IMR-90 (cell line): Measurements from ENCODE around the gene PTPRF. TPM values are rescaled to one million over a fixed set of nuclear protein-coding genes. Genes with fewer than 3 reads are reported as not detected.
A peak's percentile ranks its signal among the peaks of the same experiment; 100 is the strongest.

Experiments
- ATAC-seq: fragments of 200-7000 bp; cut with Tn5 transposase; 2 replicates; pipeline ENCODE4 v1.9.1; 2020; ENCODE audit warnings: low read depth, mild to moderate bottlenecking, moderate library complexity
- BruUV-seq: library from RNA; stranded (reverse); fragments of 400-500 nt; replicated peaks from 2 replicates; lab custom pipeline; 2021; lab: Mats Ljungman, UMichigan
- CTCF ChIA-PET: fragments of 300-600 bp; formaldehyde crosslinking; extraction: SDS; loops from one replicate; lab custom pipeline; 2021; ENCODE audit warnings: antibody characterized with exemption; lab: Yijun Ruan, JAX
- POLR2A ChIA-PET: fragments of 300-600 bp; sonication (Branson Sonifier 250); formaldehyde crosslinking; loops from one replicate; lab custom pipeline; 2022; ENCODE audit warnings: antibody characterized with exemption; ENCODE audit not compliant: unreplicated experiment; lab: Charles Lee
- DNase-seq: peaks from one replicate; pipeline ENCODE4 v3.0.0; 2013
- H2AFZ ChIP-seq: replicated peaks from 2 replicates; pipeline ENCODE3; 2013; ENCODE audit warnings: low read length, mild to moderate bottlenecking; ENCODE audit not compliant: poor library complexity
- H2AK5ac ChIP-seq: 2 replicates; pipeline ENCODE4 v1.6.1; 2013; ENCODE audit warnings: low read depth, low read length, inconsistent platforms
- H2AK9ac ChIP-seq: replicated peaks from 2 replicates; pipeline ENCODE3; 2013; ENCODE audit warnings: mild to moderate bottlenecking, low read depth, low read length, moderate library complexity; ENCODE audit not compliant: poor library complexity
- H2BK120ac ChIP-seq: 2 replicates; pipeline ENCODE4 v1.6.1; 2013; ENCODE audit warnings: low read depth, low read length, inconsistent platforms
- H2BK15ac ChIP-seq: 3 replicates; pipeline ENCODE4 v1.6.1; 2013; ENCODE audit warnings: low read depth, low read length, inconsistent platforms
- H2BK20ac ChIP-seq: 2 replicates; pipeline ENCODE4 v1.6.1; 2013; ENCODE audit warnings: low read depth, mild to moderate bottlenecking, inconsistent platforms, low read length, moderate library complexity
- H2BK5ac ChIP-seq: 2 replicates; pipeline ENCODE4 v1.6.1; 2013; ENCODE audit warnings: mild to moderate bottlenecking, low read depth, low read length, inconsistent platforms; ENCODE audit not compliant: poor library complexity, severe bottlenecking
- H3K14ac ChIP-seq: replicated peaks from 2 replicates; pipeline ENCODE4 v1.6.1; 2013; ENCODE audit warnings: low read depth, low read length, inconsistent platforms
- H3K18ac ChIP-seq: 2 replicates; pipeline ENCODE4 v1.6.1; 2013; ENCODE audit warnings: low read depth, low read length, control low read depth
- H3K23ac ChIP-seq: 2 replicates; pipeline ENCODE4 v1.6.1; 2013; ENCODE audit warnings: low read depth, low read length, inconsistent platforms
- H3K27ac ChIP-seq: 2 replicates; pipeline ENCODE4 v1.5.1; 2013; ENCODE audit warnings: mild to moderate bottlenecking, control low read depth, low read length; ENCODE audit not compliant: insufficient read depth
- H3K27me3 ChIP-seq: 2 replicates; pipeline ENCODE4 v1.6.1; 2013; ENCODE audit warnings: low read length; ENCODE audit not compliant: control insufficient read depth, insufficient read depth
- H3K36me3 ChIP-seq: 2 replicates; pipeline ENCODE4 v1.6.1; 2013; ENCODE audit warnings: low read length, mixed read lengths; ENCODE audit not compliant: control insufficient read depth, insufficient read depth
- H3K4ac ChIP-seq: 2 replicates; pipeline ENCODE4 v1.6.1; 2013; ENCODE audit warnings: low read depth, low read length, inconsistent platforms
- H3K4me1 ChIP-seq: 2 replicates; pipeline ENCODE4 v1.6.1; 2013; ENCODE audit warnings: low read length, mixed read lengths; ENCODE audit not compliant: control insufficient read depth, insufficient read depth
- H3K4me2 ChIP-seq: 2 replicates; pipeline ENCODE4 v1.6.1; 2013; ENCODE audit warnings: low read depth, mild to moderate bottlenecking, control low read depth, low read length, moderate library complexity
- H3K4me3 ChIP-seq: 2 replicates; pipeline ENCODE4 v1.5.1; 2013; ENCODE audit warnings: low read depth, mild to moderate bottlenecking, control low read depth, low read length, moderate library complexity; ENCODE audit not compliant: insufficient read depth
- H3K56ac ChIP-seq: 2 replicates; pipeline ENCODE4 v1.6.1; 2013; ENCODE audit warnings: low read length, inconsistent platforms; ENCODE audit not compliant: insufficient read depth; ENCODE audit errors: extremely low read depth
- H3K79me1 ChIP-seq, 2 experiments: 2 replicates each; pipeline ENCODE4 v1.6.1; 2013; ENCODE audit warnings: low read length in 2 of 2, inconsistent platforms in 1 of 2, low read depth in 1 of 2
- H3K9ac ChIP-seq: 2 replicates; pipeline ENCODE4 v1.6.1; 2013; ENCODE audit warnings: low read depth, low read length, control low read depth
- H3K9me1 ChIP-seq: 2 replicates; pipeline ENCODE4 v1.6.1; 2013; ENCODE audit warnings: low read length, inconsistent platforms; ENCODE audit not compliant: insufficient read depth
- H3K9me3 ChIP-seq: 2 replicates; pipeline ENCODE4 v1.6.1; 2013; ENCODE audit warnings: low read length; ENCODE audit not compliant: control insufficient read depth, insufficient read depth
- H4K20me1 ChIP-seq: 2 replicates; pipeline ENCODE4 v1.6.1; 2013; ENCODE audit warnings: low read length, inconsistent platforms; ENCODE audit not compliant: insufficient read depth
- H4K5ac ChIP-seq: 2 replicates; pipeline ENCODE4 v1.6.1; 2013; ENCODE audit warnings: mild to moderate bottlenecking, low read depth, low read length, control low read depth
- H4K8ac ChIP-seq, 2 experiments: 2 replicates each; pipeline ENCODE4 v1.6.1; 2013; ENCODE audit warnings: low read depth in 2 of 2, low read length in 2 of 2, control low read depth in 1 of 2, inconsistent platforms in 1 of 2
- H4K91ac ChIP-seq: 2 replicates; pipeline ENCODE4 v1.6.1; 2013; ENCODE audit warnings: low read depth, low read length, inconsistent platforms; ENCODE audit not compliant: insufficient read depth
- BHLHE40 ChIP-seq: fragments of 150-350 bp; IDR thresholded peaks from 2 replicates; pipeline ENCODE4 v1.6.1; 2016; ENCODE audit warnings: mild to moderate bottlenecking, low read depth, low read length
- MAFK ChIP-seq: IDR thresholded peaks from 2 replicates; pipeline ENCODE4 v1.6.1; 2012; ENCODE audit warnings: low read depth, low read length, improper control_type of control experiment
- MXI1 ChIP-seq: IDR thresholded peaks from 2 replicates; pipeline ENCODE4 v1.6.1; 2012; ENCODE audit warnings: low read depth, mild to moderate bottlenecking, low read length, moderate library complexity, borderline replicate concordance
- NFE2L2 ChIP-seq: fragments of 150-350 bp; IDR thresholded peaks from 2 replicates; pipeline ENCODE4 v1.6.1; 2016; ENCODE audit warnings: low read depth, mild to moderate bottlenecking, low read length
- WGBS, 2 experiments: methylation state at CpG; one replicate each; pipeline versions ENCODE4 v1.1.5 to v1.1.7; 2013; ENCODE audit warnings: missing lambda C conversion rate in 2 of 2; ENCODE audit not compliant: insufficient read length in 1 of 2; ENCODE audit errors: extremely low coverage in 2 of 2; 5-methylcytosine and 5-hydroxymethylcytosine counted together
- dilution Hi-C: fragments of 300-500 bp; cut with HindIII; formaldehyde crosslinking; loops from one replicate; pipeline ENCODE4 v1.14.3; 2018; ENCODE audit warnings: low sequenced_read_pairs; ENCODE audit not compliant: unreplicated experiment
- in situ Hi-C: fragments of 300-500 bp; cut with MboI; formaldehyde crosslinking; loops from 3 replicates; pipeline ENCODE4 v1.14.3; 2019; ENCODE audit warnings: low sequenced_read_pairs, inconsistent platforms, mixed read lengths
- intact Hi-C: fragments of 100-400 bp; cut with micrococcal nuclease; formaldehyde crosslinking; loops from 2 replicates; pipeline ENCODE4 v1.10.0; 2022
- polyA plus RNA-seq, 3 experiments: library from polyadenylated mRNA; depleted of rRNA; stranded (reverse); fragments of >200 nt; gene quantifications; 2 replicates each; pipeline ENCODE4 v1.2.3, GENCODE V29; 2012; ENCODE audit warnings: low replicate concordance in 1 of 3
- total RNA-seq: library from RNA; depleted of rRNA; stranded (reverse); fragments of >200 nt; gene quantifications from 2 replicates; pipeline ENCODE4 v1.2.3, GENCODE V29; 2012

Gene PTPRF
- total and polyA plus RNA-seq, 2 of the 4 experiments (the other 2 are of a cell fraction): 25.8 to 92.3 TPM

- dilution Hi-C loops (no loop called here), intact Hi-C loops (no loop called here), in situ Hi-C loops (loop anchor here (25.0 kb wide), 1 partner anchor 431 kb away; the partner anchor contains the start of genes ATP6V0B and DPH2)
- H2BK15ac ChIP-seq: no peak overlapping the region
- peaks cover 26 to 59% of the 10 kb centered on the region in 2 experiments for H3K79me1 ChIP-seq
- H3K9ac ChIP-seq: peak overlapping the region; percentile 82
- peak overlapping the region; percentile 46 for H3K14ac ChIP-seq
- H4K8ac ChIP-seq: peak overlapping the region; percentile 13 to 20; a peak in 1 of 4 replicates
- H3K4me1 ChIP-seq: peaks cover 6% of the 10 kb centered on the region
- DNase-seq: no peak
- peak overlapping the region; percentile 33 for H3K27ac ChIP-seq
- H3K56ac ChIP-seq: peak overlapping the region; percentile 66; the same call in 1 of the 2 replicates
- H4K91ac ChIP-seq: peak overlapping the region; percentile 6; the same call in 1 of the 2 replicates
- H4K5ac ChIP-seq: no peak overlapping the region
- peak overlapping the region; percentile 86 for H3K4me3 ChIP-seq
- no TSS peak for BruUV-seq
- CTCF ChIA-PET: interaction anchor here (1.6 kb wide), 1 partner anchor 403 kb away, joined by 4 read pairs; no protein-coding TSS in a partner anchor
- no peak overlapping the region; the same call in 1 of the 2 replicates for H3K18ac ChIP-seq
- TF ChIP-seq MAFK (no peak), NFE2L2 (no peak), MXI1 (peak; percentile 81), BHLHE40 (peak; percentile 92)
- no peak overlapping the region for H2BK20ac ChIP-seq
- H4K20me1 ChIP-seq: peaks cover 37% of the 10 kb centered on the region
- H2BK120ac ChIP-seq: peak overlapping the region; percentile 16; the same call in 1 of the 2 replicates
- no peaks in the 10 kb centered on the region for H3K9me3 ChIP-seq
- H3K36me3 ChIP-seq: 0 out of 2 replicates have a peak, but pooled peaks cover 2% of the 10 kb centered on the region
- ATAC-seq: peak; percentile 60
- H2AK9ac ChIP-seq: peak overlapping the region; percentile 95
- H3K27me3 ChIP-seq: no peaks in the 10 kb centered on the region
- H2AFZ ChIP-seq: peak overlapping the region; percentile 81
- peak overlapping the region; percentile 43 for H2AK5ac ChIP-seq
- H3K9me1 ChIP-seq: peaks cover 21% of the 10 kb centered on the region
- peak overlapping the region; percentile 54 for H3K4ac ChIP-seq
- H2BK5ac ChIP-seq: peak overlapping the region; percentile 52
- H3K4me2 ChIP-seq: peak overlapping the region; percentile 79
- 0% methylated on average over 29 of the region's 102 CpGs; no CpG with 5 or more reads in 1 of the 2 experiments for WGBS, 2 experiments
- H3K23ac ChIP-seq: peak overlapping the region; percentile 54; the same call in 1 of the 2 replicates
- POLR2A ChIA-PET: no interaction called here
These were observed 623 bp downstream of the PTPRF start for GRCh38 chr1:43531107-43531905.
